Fibroblast of lung (primary cell): Measurements from ENCODE around the gene DSCAML1. TPM values are rescaled to one million over a fixed set of nuclear protein-coding genes. Genes with fewer than 3 reads are reported as not detected.
A peak's percentile ranks its signal among the peaks of the same experiment; 100 is the strongest.

Source experiments
- DNase-seq, 2 donors: peaks; one replicate each; pipeline versions ENCODE4 v3.0.0 to v3.0.0-alpha.2; 2010; ENCODE audit warnings: low read depth in 2 of 2
- H2AFZ ChIP-seq: 2 replicates; pipeline ENCODE4 v1.5.1; 2012; ENCODE audit warnings: low read length, control low read depth, inconsistent platforms
- H3K27ac ChIP-seq: 2 replicates; pipeline ENCODE4 v1.5.1; 2011; ENCODE audit warnings: low read length, control low read depth; ENCODE audit not compliant: insufficient read depth
- H3K27me3 ChIP-seq: 2 replicates; pipeline ENCODE4 v1.5.1; 2011; ENCODE audit warnings: mild to moderate bottlenecking, low read length; ENCODE audit not compliant: control insufficient read depth, insufficient read depth
- H3K36me3 ChIP-seq: 2 replicates; pipeline ENCODE4 v1.5.1; 2011; ENCODE audit warnings: low read length; ENCODE audit not compliant: control insufficient read depth, insufficient read depth
- H3K4me1 ChIP-seq: 2 replicates; pipeline ENCODE4 v1.5.1; 2011; ENCODE audit warnings: low read length; ENCODE audit not compliant: control insufficient read depth, insufficient read depth; ENCODE audit errors: extremely low read depth
- H3K4me2 ChIP-seq: 2 replicates; pipeline ENCODE4 v1.5.1; 2011; ENCODE audit warnings: low read length, control low read depth; ENCODE audit not compliant: insufficient read depth; ENCODE audit errors: extremely low read depth
- H3K4me3 ChIP-seq, 4 experiments: fragments of 200-600 bp in 1 of 4; sonication (generic) in 1 of 4; replicated peaks in 1 of 4; 2 replicates each; pipeline ENCODE4 v1.5.1; 2011 to 2016; ENCODE audit warnings: low read length in 4 of 4, low read depth in 3 of 4, mild to moderate bottlenecking in 3 of 4, control low read depth in 2 of 4, inconsistent platforms in 1 of 4, mixed read lengths in 1 of 4; ENCODE audit not compliant: insufficient read depth in 1 of 4; ENCODE audit errors: control extremely low read depth in 1 of 4
- H3K79me2 ChIP-seq: 2 replicates; pipeline ENCODE4 v1.5.1; 2012; ENCODE audit warnings: mild to moderate bottlenecking, low read length, inconsistent platforms; ENCODE audit not compliant: control insufficient read depth, insufficient read depth
- H3K9ac ChIP-seq: 2 replicates; pipeline ENCODE4 v1.5.1; 2011; ENCODE audit warnings: mild to moderate bottlenecking, low read length, control low read depth; ENCODE audit not compliant: insufficient read depth
- H3K9me3 ChIP-seq: 2 replicates; pipeline ENCODE4 v1.5.1; 2012; ENCODE audit warnings: low read depth, low read length; ENCODE audit not compliant: control insufficient read depth, insufficient read depth
- H4K20me1 ChIP-seq: 2 replicates; pipeline ENCODE4 v1.5.1; 2011; ENCODE audit warnings: low read length; ENCODE audit not compliant: control insufficient read depth, insufficient read depth; ENCODE audit errors: extremely low read depth
- EZH2 ChIP-seq: IDR thresholded peaks from 2 replicates; pipeline ENCODE4 v1.5.1; 2012; ENCODE audit warnings: low read length, control low read depth, mild to moderate bottlenecking; ENCODE audit errors: missing control alignments
- polyA plus RNA-seq, 2 donors: library from polyadenylated mRNA; depleted of rRNA in 1 of 2; stranded (reverse) in 1 of 2; unstranded in 1 of 2; fragments of >200 nt; gene quantifications; 2 replicates each; pipeline ENCODE4 v1.2.1, GENCODE V29; 2011 to 2012; ENCODE audit warnings: missing spikeins in 1 of 2
- total RNA-seq: library from RNA; depleted of rRNA; stranded (reverse); fragments of >200 nt; gene quantifications from 2 replicates; pipeline ENCODE4 v1.2.1, GENCODE V29; 2014
- TF ChIP-seq, protein P1 (sequence below), 2 donors: IDR thresholded peaks in 1 of 2; conservative IDR thresholded peaks in 1 of 2; 1 replicate in 1 of 2; 2 replicates in 1 of 2; pipeline ENCODE4 v1.5.1; 2011 to 2012; ENCODE audit warnings: low read length in 2 of 2, control low read depth in 1 of 2, inconsistent platforms in 1 of 2, low read depth in 1 of 2, mild to moderate bottlenecking in 1 of 2

Gene DSCAML1
- total and polyA plus RNA-seq, 2 donors (not counting 1 experiment from before 2014, with no cell fraction given), result not detected

DNA sequence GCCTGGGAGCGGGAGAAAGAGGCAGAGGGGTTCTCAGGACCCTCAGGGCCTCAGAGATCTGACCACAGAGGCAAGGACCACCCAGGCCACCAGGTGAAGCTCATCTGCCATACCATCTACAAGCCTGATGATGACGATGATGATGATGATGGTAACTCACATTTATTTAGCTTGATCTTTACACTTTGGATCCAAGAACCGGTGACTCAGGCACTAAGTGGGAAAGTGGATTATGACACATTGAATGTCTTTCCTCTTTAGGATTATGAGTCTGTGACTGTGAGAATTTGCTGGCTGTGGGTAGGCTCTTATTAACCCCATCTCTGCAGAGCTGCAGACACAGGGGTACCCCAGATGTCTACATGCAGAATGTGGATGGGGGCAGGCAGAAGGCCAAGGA, 110.3 kb downstream of the DSCAML1 start:
- Histone ChIP-seq H3K9ac (no peak overlapping the region), H3K4me1 (no peaks in the 10 kb centered on the region), H3K9me3 (no peaks in the 10 kb centered on the region), H3K36me3 (no peaks in the 10 kb centered on the region), H3K27ac (no peak overlapping the region), H3K79me2 (no peaks in the 10 kb centered on the region), H4K20me1 (no peaks in the 10 kb centered on the region), H3K4me2 (no peak overlapping the region), H2AFZ (no peak overlapping the region), H3K27me3 (no peaks in the 10 kb centered on the region), H3K4me3 (no peak overlapping the region)
- no peak for TF ChIP-seq EZH2
- TF ChIP-seq, protein P1, sequence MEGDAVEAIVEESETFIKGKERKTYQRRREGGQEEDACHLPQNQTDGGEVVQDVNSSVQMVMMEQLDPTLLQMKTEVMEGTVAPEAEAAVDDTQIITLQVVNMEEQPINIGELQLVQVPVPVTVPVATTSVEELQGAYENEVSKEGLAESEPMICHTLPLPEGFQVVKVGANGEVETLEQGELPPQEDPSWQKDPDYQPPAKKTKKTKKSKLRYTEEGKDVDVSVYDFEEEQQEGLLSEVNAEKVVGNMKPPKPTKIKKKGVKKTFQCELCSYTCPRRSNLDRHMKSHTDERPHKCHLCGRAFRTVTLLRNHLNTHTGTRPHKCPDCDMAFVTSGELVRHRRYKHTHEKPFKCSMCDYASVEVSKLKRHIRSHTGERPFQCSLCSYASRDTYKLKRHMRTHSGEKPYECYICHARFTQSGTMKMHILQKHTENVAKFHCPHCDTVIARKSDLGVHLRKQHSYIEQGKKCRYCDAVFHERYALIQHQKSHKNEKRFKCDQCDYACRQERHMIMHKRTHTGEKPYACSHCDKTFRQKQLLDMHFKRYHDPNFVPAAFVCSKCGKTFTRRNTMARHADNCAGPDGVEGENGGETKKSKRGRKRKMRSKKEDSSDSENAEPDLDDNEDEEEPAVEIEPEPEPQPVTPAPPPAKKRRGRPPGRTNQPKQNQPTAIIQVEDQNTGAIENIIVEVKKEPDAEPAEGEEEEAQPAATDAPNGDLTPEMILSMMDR (conservative IDR thresholded peaks at IDR 0.05 in 1 of 2, IDR thresholded peaks at IDR 0.05 in 1 of 2; ENCODE audit: low read depth in 1 of 2, low read length in 2 of 2), result no peak
- peak in 1 of 2 donors; percentile 1 for DNase-seq

DNA sequence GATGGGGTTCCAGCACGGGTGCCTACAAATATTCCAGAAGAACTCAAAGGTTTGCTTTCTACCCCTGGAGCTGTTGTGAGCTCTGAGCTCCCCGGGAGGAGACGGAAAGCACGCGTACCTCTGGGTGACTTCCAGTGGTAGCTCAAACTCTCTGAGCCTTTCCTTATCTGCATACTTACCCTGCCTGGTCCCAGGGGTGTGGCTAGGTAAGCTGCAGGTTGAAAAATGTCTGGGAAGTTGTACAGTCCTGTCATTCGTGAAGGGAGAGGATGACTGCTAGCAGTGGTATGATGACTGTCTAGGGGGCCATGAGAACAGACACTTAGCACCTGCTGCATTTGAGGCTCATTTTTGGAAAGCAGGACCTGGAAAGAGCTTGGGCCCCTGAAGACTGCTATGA, 111.5 kb downstream of the DSCAML1 start:
- no peak for DNase-seq
- H3K79me2 ChIP-seq, result no peaks in the 10 kb centered on the region
- H3K27me3 ChIP-seq, result no peaks in the 10 kb centered on the region
- H2AFZ ChIP-seq, result no peak overlapping the region
- H3K4me3 ChIP-seq, result no peak overlapping the region
- no peaks in the 10 kb centered on the region for H3K36me3 ChIP-seq
- H3K9ac ChIP-seq, result no peak overlapping the region
- H4K20me1 ChIP-seq, result no peaks in the 10 kb centered on the region
- TF ChIP-seq EZH2, result no peak
- TF ChIP-seq, protein P1 (conservative IDR thresholded peaks at IDR 0.05 in 1 of 2, IDR thresholded peaks at IDR 0.05 in 1 of 2; ENCODE audit: low read depth in 1 of 2, low read length in 2 of 2), result no peak
- no peaks in the 10 kb centered on the region for H3K9me3 ChIP-seq
- no peak overlapping the region for H3K4me2 ChIP-seq
- H3K27ac ChIP-seq, result no peak overlapping the region
- H3K4me1 ChIP-seq, result no peaks in the 10 kb centered on the region

DNA sequence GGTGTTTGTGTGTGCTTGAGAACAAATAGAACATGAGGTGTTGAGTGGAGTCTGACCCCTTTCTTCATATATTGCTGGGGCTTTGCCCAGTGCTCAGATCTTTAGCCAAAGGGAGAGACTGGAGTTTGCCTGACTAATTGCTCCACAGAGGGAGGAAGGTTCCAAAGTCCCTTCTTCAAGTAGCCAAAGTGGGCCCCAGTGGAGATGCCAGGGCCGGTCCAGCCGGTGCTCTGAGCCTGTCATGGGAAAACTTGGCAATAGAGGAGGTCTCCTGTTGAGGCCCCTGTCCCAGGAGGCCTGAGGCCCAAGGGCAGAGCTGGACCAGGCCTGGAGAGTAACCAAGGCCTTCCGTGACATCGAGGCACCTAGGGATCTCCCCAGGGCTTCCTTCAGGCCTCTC, 112.3 kb downstream of the DSCAML1 start:
- no peaks in the 10 kb centered on the region for H3K9me3 ChIP-seq
- DNase-seq, result no peak

More for the DNA sequence above, 112.3 kb downstream of the DSCAML1 start:
- no peak overlapping the region for H3K27ac ChIP-seq
- H2AFZ ChIP-seq, result no peak overlapping the region
- H3K36me3 ChIP-seq, result no peaks in the 10 kb centered on the region
- no peaks in the 10 kb centered on the region for H4K20me1 ChIP-seq
- H3K4me3 ChIP-seq, result no peak overlapping the region
- no peak overlapping the region for H3K9ac ChIP-seq
- H3K27me3 ChIP-seq, result no peaks in the 10 kb centered on the region
- H3K4me1 ChIP-seq, result no peaks in the 10 kb centered on the region
- no peak for TF ChIP-seq EZH2
- TF ChIP-seq, protein P1 (conservative IDR thresholded peaks at IDR 0.05 in 1 of 2, IDR thresholded peaks at IDR 0.05 in 1 of 2; ENCODE audit: low read depth in 1 of 2, low read length in 2 of 2), result no peak
- no peaks in the 10 kb centered on the region for H3K79me2 ChIP-seq
- no peak overlapping the region for H3K4me2 ChIP-seq
